K562 (cell line): ENCODE data around the gene ZRANB1. TPM values are rescaled to one million over a fixed set of nuclear protein-coding genes. Genes with fewer than 3 reads are reported as not detected.

ENCODE experiments used
- ATAC-seq: fragments of 200-7000 bp; cut with Tn5 transposase; 3 replicates; pipeline ENCODE4 v1.9.1; 2020; ENCODE audit warnings: moderate library complexity
- BruUV-seq: library from RNA; stranded (reverse); fragments of 400-500 nt; replicated peaks from 2 replicates; lab custom pipeline; 2021; lab: Mats Ljungman, UMichigan
- CTCF ChIA-PET: fragments of 300-600 bp; formaldehyde crosslinking; extraction: SDS; loops from one replicate; lab custom pipeline; 2021; ENCODE audit warnings: low intra/inter-chr PET ratio; lab: Yijun Ruan, JAX
- POLR2A ChIA-PET: fragments of 300-600, 350-650 bp; sonication (Branson Sonifier 250); formaldehyde crosslinking; extraction: SDS; loops from one replicate; lab custom pipeline; 2021; ENCODE audit warnings: antibody characterized with exemption, inconsistent platforms; lab: Yijun Ruan, JAX
- DNase-seq, 4 experiments: peaks; one replicate each; pipeline versions ENCODE4 v3.0.0 to v3.0.0-alpha.2; 2011 to 2018; ENCODE audit warnings: low spot score in 3 of 4, mixed read lengths in 3 of 4; ENCODE audit errors: extremely low read depth in 1 of 4
- FAIRE-seq: peaks from 2 replicates; lab custom pipeline; 2011; peaks lifted over from hg19 to GRCh38; lab: Jason Lieb, UNC
- H2AFZ ChIP-seq: 2 replicates; pipeline ENCODE4 v1.6.0; 2011; ENCODE audit warnings: low read depth, low read length, control low read depth, inconsistent platforms
- H3K27ac ChIP-seq: fragments of 200-600 bp; 3 replicates; pipeline ENCODE4 v1.8.0; 2011; ENCODE audit warnings: low read depth, mild to moderate bottlenecking, control low read depth, inconsistent platforms, low read length, moderate library complexity, mixed read lengths; ENCODE audit errors: extremely low read depth
- H3K27me3 ChIP-seq, 2 experiments: fragments of 300-600 bp in 1 of 2; 2 replicates in 1 of 2; 3 replicates in 1 of 2; pipeline versions ENCODE4 v1.6.0 to v1.8.0; 2011; ENCODE audit warnings: inconsistent platforms in 2 of 2, low read length in 2 of 2, mild to moderate bottlenecking in 1 of 2, mixed read lengths in 1 of 2, moderate library complexity in 1 of 2; ENCODE audit not compliant: control insufficient read depth in 2 of 2, insufficient read depth in 2 of 2
- H3K36me3 ChIP-seq: fragments of 300-600 bp; 3 replicates; pipeline ENCODE4 v1.8.0; 2011; ENCODE audit warnings: mild to moderate bottlenecking, low read length, inconsistent platforms; ENCODE audit not compliant: control insufficient read depth, insufficient read depth
- H3K4me1 ChIP-seq, 2 experiments: fragments of 200-600 bp in 1 of 2; replicated peaks in 1 of 2; 2 replicates in 1 of 2; 3 replicates in 1 of 2; pipeline versions ENCODE4 v1.5.1 to v1.8.0; 2011; ENCODE audit warnings: inconsistent platforms in 2 of 2, low read length in 2 of 2, mild to moderate bottlenecking in 1 of 2, mixed read lengths in 1 of 2, moderate library complexity in 1 of 2; ENCODE audit not compliant: control insufficient read depth in 2 of 2, insufficient read depth in 2 of 2
- H3K4me2 ChIP-seq: 2 replicates; pipeline ENCODE4 v1.6.1; 2011; ENCODE audit warnings: low read length, control low read depth, inconsistent platforms, mixed read lengths; ENCODE audit not compliant: insufficient read depth
- H3K4me3 ChIP-seq: fragments of 200-600 bp; sonication (generic), shearing (Covaris generic); 2 replicates; pipeline ENCODE4 v1.5.1; 2016; ENCODE audit warnings: control low read depth, inconsistent platforms
- H3K79me2 ChIP-seq: fragments of 200-600 bp; 3 replicates; pipeline ENCODE4 v1.8.0; 2011; ENCODE audit warnings: low read length, inconsistent platforms; ENCODE audit not compliant: control insufficient read depth, insufficient read depth
- H3K9ac ChIP-seq, 2 experiments: 2 replicates each; pipeline versions ENCODE4 v1.6.0 to v1.6.1; 2011; ENCODE audit warnings: low read depth in 2 of 2, low read length in 2 of 2, control low read depth in 1 of 2, inconsistent platforms in 1 of 2, mild to moderate bottlenecking in 1 of 2, mixed read lengths in 1 of 2; ENCODE audit not compliant: insufficient read depth in 1 of 2
- H3K9me1 ChIP-seq: one replicate; pipeline ENCODE4 v1.6.0; 2011; ENCODE audit warnings: inconsistent platforms, mild to moderate bottlenecking, low read length, moderate library complexity; ENCODE audit not compliant: control insufficient read depth, insufficient read depth
- H3K9me3 ChIP-seq: replicated peaks from 2 replicates; pipeline ENCODE4 v1.5.1; 2011; ENCODE audit warnings: low read depth, low read length, inconsistent platforms; ENCODE audit not compliant: control insufficient read depth, insufficient read depth
- H4K20me1 ChIP-seq: replicated peaks from 2 replicates; pipeline ENCODE4 v1.6.1; 2011; ENCODE audit warnings: low read length, inconsistent platforms, mixed read lengths; ENCODE audit not compliant: control insufficient read depth, insufficient read depth
- NONO ChIP-seq, 2 experiments: fragments of 200-400 bp in 1 of 2; fragments of 450-650 bp in 1 of 2; formaldehyde crosslinking in 1 of 2; IDR thresholded peaks; 2 replicates each; pipeline ENCODE4 v1.6.1; 2017; ENCODE audit warnings: low read depth in 2 of 2, mild to moderate bottlenecking in 2 of 2, moderate library complexity in 2 of 2, low read length in 1 of 2
- WGBS: fragments of 100-300 bp; shearing (Covaris generic); methylation state at CpG from one replicate; pipeline ENCODE4 v1.1.6; 2016; ENCODE audit warnings: low coverage, mixed read lengths; ENCODE audit not compliant: insufficient coverage; ENCODE audit errors: missing lambda C conversion rate; 5-methylcytosine and 5-hydroxymethylcytosine counted together
- in situ Hi-C: fragments of 300-500 bp; cut with MboI; formaldehyde crosslinking; loops from 4 replicates; pipeline ENCODE4 v1.15.0; 2018; ENCODE audit warnings: inconsistent platforms, mixed read lengths
- intact Hi-C: fragments of 100-400 bp; cut with micrococcal nuclease; formaldehyde crosslinking; loops from 2 replicates; pipeline ENCODE4 v1.14.2; 2022
- polyA plus RNA-seq, 8 experiments: library from polyadenylated mRNA; depleted of rRNA in 4 of 8; stranded (reverse) in 5 of 8; unstranded in 3 of 8; fragments of >200 nt; fragmentation: Nextera tagmentation in 2 of 8; fragmentation: Illumina TruSeq in 1 of 8; extraction: Ambion mirVana in 2 of 8; extraction: Trizol in 1 of 8; gene quantifications; 2 replicates each; pipeline versions ENCODE4 v1.2.1 to v1.2.3, GENCODE V29; 2011 to 2014; ENCODE audit warnings: inconsistent platforms in 1 of 8, missing spikeins in 1 of 8
- total RNA-seq, 7 experiments: library from RNA; depleted of rRNA in 6 of 7; stranded (reverse); fragments of >200 nt in 6 of 7; fragmentation: Illumina TruSeq in 2 of 7; extraction: Trizol in 2 of 7; gene quantifications; 2 replicates each; pipeline versions ENCODE4 v1.2.1 to v1.2.3, GENCODE V29; 2011 to 2021; ENCODE audit warnings: low replicate concordance in 1 of 7
- TF ChIP-seq, protein P1 (sequence below): fragments of 250-450 bp; sonication (Bioruptor Pico); IDR thresholded peaks from 2 replicates; pipeline ENCODE4 v1.4.0; 2020
- TF ChIP-seq, protein P2 (sequence below): fragments of 450-650 bp; IDR thresholded peaks from 2 replicates; pipeline ENCODE4 v1.7.0; 2016; ENCODE audit warnings: borderline replicate concordance

ZRANB1 gene
- total and polyA plus RNA-seq, 9 of the 15 experiments (the other 6 are each of a cell fraction or from before 2014, with no cell fraction given), result 0.07 to 1.1 (median 0.64) TPM

DNA sequence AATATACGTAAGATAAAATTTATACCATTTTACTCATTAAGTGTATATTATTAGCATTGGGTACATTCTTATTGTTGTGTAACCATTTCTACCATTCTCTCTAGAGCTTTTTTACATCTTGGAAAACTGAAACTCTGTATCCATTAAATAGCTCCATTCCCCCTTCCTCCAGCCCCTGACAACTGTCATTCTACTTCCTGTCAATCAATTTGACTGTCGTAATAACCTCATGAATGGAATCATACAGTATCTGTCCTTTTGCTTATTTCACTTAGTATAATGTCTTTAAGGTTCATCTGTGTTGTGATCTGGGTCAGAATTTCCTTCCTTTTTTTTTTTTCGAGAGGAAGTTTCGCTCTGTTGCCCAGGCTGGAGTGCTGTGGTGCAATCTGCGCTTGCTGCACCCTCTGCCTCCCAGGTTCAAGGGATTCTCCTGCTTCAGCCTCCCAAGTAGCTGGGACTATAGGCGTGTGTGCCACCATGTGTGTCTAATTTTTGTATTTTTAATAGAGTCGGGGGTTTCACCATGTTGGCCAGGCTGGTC lies 15.6 kb downstream of the ZRANB1 start:
- POLR2A ChIA-PET, result no interaction called here

More for the DNA sequence above, 15.6 kb downstream of the ZRANB1 start:
- Histone ChIP-seq H3K79me2 (no peaks in the 10 kb centered on the region), H3K27ac (no peak overlapping the region), H2AFZ (no peak overlapping the region), H3K9ac (no peak overlapping the region), H3K9me3 (no peaks in the 10 kb centered on the region), H3K4me1 (no peaks in the 10 kb centered on the region), H4K20me1 (no peaks in the 10 kb centered on the region), H3K36me3 (no peaks in the 10 kb centered on the region), H3K4me3 (no peak overlapping the region), H3K27me3 (no peaks in the 10 kb centered on the region), H3K4me2 (no peak overlapping the region), H3K9me1 (no peaks in the 10 kb centered on the region)
- DNase-seq (no peak), ATAC-seq (no peak), FAIRE-seq (no peak)
- WGBS, result no CpG with 5 or more reads among the region's 7 CpGs
- intact Hi-C loops (no loop called here), in situ Hi-C loops (no loop called here)
- CTCF ChIA-PET, result no interaction called here
- no TSS peak for BruUV-seq
- TF ChIP-seq, protein P1, sequence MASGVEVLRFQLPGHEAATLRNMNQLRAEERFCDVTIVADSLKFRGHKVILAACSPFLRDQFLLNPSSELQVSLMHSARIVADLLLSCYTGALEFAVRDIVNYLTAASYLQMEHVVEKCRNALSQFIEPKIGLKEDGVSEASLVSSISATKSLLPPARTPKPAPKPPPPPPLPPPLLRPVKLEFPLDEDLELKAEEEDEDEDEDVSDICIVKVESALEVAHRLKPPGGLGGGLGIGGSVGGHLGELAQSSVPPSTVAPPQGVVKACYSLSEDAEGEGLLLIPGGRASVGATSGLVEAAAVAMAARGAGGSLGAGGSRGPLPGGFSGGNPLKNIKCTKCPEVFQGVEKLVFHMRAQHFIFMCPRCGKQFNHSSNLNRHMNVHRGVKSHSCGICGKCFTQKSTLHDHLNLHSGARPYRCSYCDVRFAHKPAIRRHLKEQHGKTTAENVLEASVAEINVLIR, result no peak
- no peak for TF ChIP-seq NONO (IDR thresholded peaks at IDR 0.05; ENCODE audit: low read depth in 2 of 2, low read length in 1 of 2)
- TF ChIP-seq, protein P2, sequence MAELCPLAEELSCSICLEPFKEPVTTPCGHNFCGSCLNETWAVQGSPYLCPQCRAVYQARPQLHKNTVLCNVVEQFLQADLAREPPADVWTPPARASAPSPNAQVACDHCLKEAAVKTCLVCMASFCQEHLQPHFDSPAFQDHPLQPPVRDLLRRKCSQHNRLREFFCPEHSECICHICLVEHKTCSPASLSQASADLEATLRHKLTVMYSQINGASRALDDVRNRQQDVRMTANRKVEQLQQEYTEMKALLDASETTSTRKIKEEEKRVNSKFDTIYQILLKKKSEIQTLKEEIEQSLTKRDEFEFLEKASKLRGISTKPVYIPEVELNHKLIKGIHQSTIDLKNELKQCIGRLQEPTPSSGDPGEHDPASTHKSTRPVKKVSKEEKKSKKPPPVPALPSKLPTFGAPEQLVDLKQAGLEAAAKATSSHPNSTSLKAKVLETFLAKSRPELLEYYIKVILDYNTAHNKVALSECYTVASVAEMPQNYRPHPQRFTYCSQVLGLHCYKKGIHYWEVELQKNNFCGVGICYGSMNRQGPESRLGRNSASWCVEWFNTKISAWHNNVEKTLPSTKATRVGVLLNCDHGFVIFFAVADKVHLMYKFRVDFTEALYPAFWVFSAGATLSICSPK, result no peak
